Cortex of kidney (tissue), 1 donor: Measurements from ENCODE around the gene PARK7.

Source experiments
- DNase-seq: peaks from one replicate; lab custom pipeline; 2025; lab: John Stamatoyannopoulos, UW

Gene PARK7

GRCh38 chr1:8010080-8010664 is 48.7 kb downstream of the PARK7 start:
- DNase-seq = no peak

GRCh38 chr1:8011016-8011415 is 49.5 kb downstream of the PARK7 start:
- no peak for DNase-seq

GRCh38 chr1:8011923-8012858 is 50.7 kb downstream of the PARK7 start:
- no peak for DNase-seq

GRCh38 chr1:8012955-8013354 is 51.4 kb downstream of the PARK7 start:
- no peak for DNase-seq

- DNase-seq = no peak
Observed at GRCh38 chr1:8013399-8013798, 51.9 kb downstream of the PARK7 start.

- DNase-seq = no peak
Observed at GRCh38 chr1:8013800-8014199, 52.3 kb downstream of the PARK7 start.

- no peak for DNase-seq
Observed at GRCh38 chr1:8014381-8014988, 53.0 kb downstream of the PARK7 start.

GRCh38 chr1:8015036-8015808 is 53.7 kb downstream of the PARK7 start:
- DNase-seq = no peak

GRCh38 chr1:8015809-8016165 is 54.3 kb downstream of the PARK7 start:
- DNase-seq = no peak

- DNase-seq = no peak
Observed at GRCh38 chr1:8016210-8016894, 54.8 kb downstream of the PARK7 start.

- DNase-seq = no peak
Observed at GRCh38 chr1:8016895-8017241, 55.4 kb downstream of the PARK7 start.

- no peak for DNase-seq
Observed at GRCh38 chr1:8017495-8018197, 56.1 kb downstream of the PARK7 start.

- DNase-seq = no peak
Observed at GRCh38 chr1:8018492-8019228, 57.1 kb downstream of the PARK7 start.

- no peak for DNase-seq
Observed at GRCh38 chr1:8019229-8019620, 57.7 kb downstream of the PARK7 start.

GRCh38 chr1:8020032-8020431 is 58.5 kb downstream of the PARK7 start:
- no peak for DNase-seq

- no peak for DNase-seq
Observed at GRCh38 chr1:8021676-8022266, 60.3 kb downstream of the PARK7 start.

- DNase-seq = no peak
Observed at GRCh38 chr1:8022395-8023286, 61.1 kb downstream of the PARK7 start.

GRCh38 chr1:8023287-8023994 is 61.9 kb downstream of the PARK7 start:
- no peak for DNase-seq

GRCh38 chr1:8023995-8024313 is 62.4 kb downstream of the PARK7 start:
- DNase-seq = no peak
